Prostate gland (tissue), 2 donors: ENCODE measurements around the gene IER3. TPM values are rescaled to one million over a fixed set of nuclear protein-coding genes. Genes with fewer than 3 reads are reported as not detected.
"Not testable (repeated sequence)": the region's sequence is repeated elsewhere in the genome, so short reads cannot be mapped to it uniquely, and the experiment has no call there.

Experiments
- DNase-seq: peaks from one replicate; pipeline ENCODE4 v3.0.0-alpha.2; 2019; ENCODE audit warnings: low spot score
- H3K27ac ChIP-seq, 2 donors: fragments of 200-600 bp; sonication (generic); 2 replicates each; pipeline ENCODE4 v1.5.1; 2017 to 2019
- H3K27me3 ChIP-seq: fragments of 200-600 bp; sonication (generic); replicated peaks from 2 replicates; pipeline ENCODE4 v1.5.1; 2019; ENCODE audit not compliant: insufficient read depth
- H3K36me3 ChIP-seq, 2 donors: fragments of 200-600 bp; sonication (generic); 1 replicate in 1 of 2; 2 replicates in 1 of 2; pipeline versions ENCODE4 v1.5.1 to v1.8.1; 2017 to 2019
- H3K4me1 ChIP-seq: fragments of 200-600 bp; sonication (generic); replicated peaks from 2 replicates; pipeline ENCODE4 v1.5.1; 2019
- H3K4me3 ChIP-seq, 2 donors: fragments of 200-600 bp; sonication (generic); 2 replicates each; pipeline ENCODE4 v1.5.1; 2017 to 2019
- H3K9me3 ChIP-seq: fragments of 200-600 bp; sonication (generic); 2 replicates; pipeline ENCODE4 v1.5.1; 2017
- POLR2A ChIP-seq: fragments of 450-650 bp; IDR thresholded peaks from one replicate; pipeline ENCODE4 v1.6.1; 2016; ENCODE audit warnings: antibody characterized with exemption, mild to moderate bottlenecking
- POLR2AphosphoS5 ChIP-seq: sonication (generic); formaldehyde crosslinking; IDR thresholded peaks from one replicate; pipeline ENCODE4 v1.6.1; 2017; ENCODE audit warnings: antibody characterized with exemption
- WGBS: methylation state at CpG from one replicate; pipeline ENCODE4 v1.1.5; 2018; 5-methylcytosine and 5-hydroxymethylcytosine counted together
- intact Hi-C: fragments of 100-400 bp; cut with DNase I; formaldehyde crosslinking; loops from one replicate; pipeline ENCODE4 v1.14.2; 2022
- total RNA-seq, 2 donors: library from RNA; depleted of rRNA; stranded (reverse); fragments of >200 nt; gene quantifications; one replicate each; pipeline ENCODE4 v1.1.0, GENCODE V29; 2016
- TF ChIP-seq, protein P1 (sequence below), 4 experiments: fragments of 200-600 bp in 2 of 4; fragments of 450-650 bp in 2 of 4; sonication (generic) in 2 of 4; IDR thresholded peaks; 1 replicate in 3 of 4; 2 replicates in 1 of 4; pipeline ENCODE4 v1.5.1; 2016 to 2019; ENCODE audit warnings: antibody characterized with exemption in 4 of 4, mild to moderate bottlenecking in 2 of 4, moderate library complexity in 2 of 4

IER3 gene
- total RNA-seq, 2 donors from 2014 or later: 13.9 to 26.4 TPM

GRCh38 chr6:30723159-30723842 is 21.0 kb downstream of the IER3 start:
- DNase-seq, H3K9me3 ChIP-seq, H3K36me3 ChIP-seq, H3K27me3 ChIP-seq, H3K4me1 ChIP-seq, H3K4me3 ChIP-seq: not testable (repeated sequence)
- 33% methylated on average over 16 of the region's 16 CpGs for WGBS
- peak overlapping the region in 1 of 2 donors; percentile 96 for H3K27ac ChIP-seq
- intact Hi-C loops: loop anchor here (5.0 kb wide), 1 partner anchor 166 kb away; the partner anchor contains the start of genes GNL1 and PRR3

- peaks cover 6% of the 10 kb centered on the region for H3K4me1 ChIP-seq
- no peaks in the 10 kb centered on the region for H3K9me3 ChIP-seq
- peak; percentile 81 for DNase-seq
- no peaks in the 10 kb centered on the region for H3K27me3 ChIP-seq
- intact Hi-C loops: loop anchor here (1.0 to 5.0 kb wide), 2 partner anchors 43 to 165 kb away; partner anchors contain the start of genes GNL1 and PRR3
- peak overlapping the region; percentile 60 to 88 for H3K4me3 ChIP-seq
- TF ChIP-seq POLR2AphosphoS5: peak; percentile 85
- no peak for TF ChIP-seq POLR2A
- TF ChIP-seq, protein P1, sequence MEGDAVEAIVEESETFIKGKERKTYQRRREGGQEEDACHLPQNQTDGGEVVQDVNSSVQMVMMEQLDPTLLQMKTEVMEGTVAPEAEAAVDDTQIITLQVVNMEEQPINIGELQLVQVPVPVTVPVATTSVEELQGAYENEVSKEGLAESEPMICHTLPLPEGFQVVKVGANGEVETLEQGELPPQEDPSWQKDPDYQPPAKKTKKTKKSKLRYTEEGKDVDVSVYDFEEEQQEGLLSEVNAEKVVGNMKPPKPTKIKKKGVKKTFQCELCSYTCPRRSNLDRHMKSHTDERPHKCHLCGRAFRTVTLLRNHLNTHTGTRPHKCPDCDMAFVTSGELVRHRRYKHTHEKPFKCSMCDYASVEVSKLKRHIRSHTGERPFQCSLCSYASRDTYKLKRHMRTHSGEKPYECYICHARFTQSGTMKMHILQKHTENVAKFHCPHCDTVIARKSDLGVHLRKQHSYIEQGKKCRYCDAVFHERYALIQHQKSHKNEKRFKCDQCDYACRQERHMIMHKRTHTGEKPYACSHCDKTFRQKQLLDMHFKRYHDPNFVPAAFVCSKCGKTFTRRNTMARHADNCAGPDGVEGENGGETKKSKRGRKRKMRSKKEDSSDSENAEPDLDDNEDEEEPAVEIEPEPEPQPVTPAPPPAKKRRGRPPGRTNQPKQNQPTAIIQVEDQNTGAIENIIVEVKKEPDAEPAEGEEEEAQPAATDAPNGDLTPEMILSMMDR (IDR thresholded peaks at IDR 0.05): peak; percentile 94 to 99 (median 98)
- peak overlapping the region; percentile 88 to 96 for H3K27ac ChIP-seq
- WGBS: 6% methylated on average over 27 of the region's 27 CpGs
- peaks cover 0 to 10% of the 10 kb centered on the region in 2 donors for H3K36me3 ChIP-seq
Observed at GRCh38 chr6:30722280-30723112, 21.9 kb downstream of the IER3 start.

DNA sequence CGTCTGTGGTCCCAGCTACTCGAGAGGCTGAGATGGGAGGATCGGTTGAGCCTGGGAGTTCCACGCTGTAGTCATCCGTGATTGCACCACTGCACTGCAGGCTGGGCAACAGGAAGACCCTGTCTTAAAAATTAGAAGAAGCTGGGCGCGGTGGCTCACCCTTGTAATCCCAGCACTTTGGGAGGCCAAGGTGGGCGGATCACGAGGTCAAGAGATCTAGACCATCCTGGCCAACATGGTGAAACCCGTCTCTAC is 22.4 kb downstream of the IER3 start:
- not testable (repeated sequence) for DNase-seq, H3K4me1 ChIP-seq, H3K9me3 ChIP-seq, H3K27me3 ChIP-seq, H3K36me3 ChIP-seq
- intact Hi-C loops: loop anchor here (1.0 to 5.0 kb wide), 2 partner anchors 43 to 165 kb away; partner anchors contain the start of genes GNL1 and PRR3
- Histone ChIP-seq H3K4me3 (peak overlapping the region; percentile 60 to 88), H3K27ac (peak overlapping the region; percentile 88 to 96)
- WGBS: 0% methylated on average over 10 of the region's 10 CpGs

GRCh38 chr6:30721198-30722024 is 22.9 kb downstream of the IER3 start:
- Histone ChIP-seq H3K36me3 (peaks cover 0 to 10% of the 10 kb centered on the region in 2 donors), H3K9me3 (no peaks in the 10 kb centered on the region), H3K27me3 (no peaks in the 10 kb centered on the region), H3K4me1 (peaks cover 6% of the 10 kb centered on the region), H3K27ac (peak overlapping the region; percentile 88 to 96), H3K4me3 (peak overlapping the region; percentile 60 to 88)
- WGBS: under 1% methylated on average over 63 of the region's 71 CpGs
- peak; percentile 89 for DNase-seq
- intact Hi-C loops: loop anchor here (1.0 to 5.0 kb wide), 4 partner anchors 35 to 164 kb away; partner anchors contain the start of genes GNL1, MRPS18B, PPP1R10 and PPP1R18
- TF ChIP-seq POLR2A: peak; percentile 58
- TF ChIP-seq, protein P1 (IDR thresholded peaks at IDR 0.05): peak; percentile 52 to 85 (median 68)
- peak; percentile 81 for TF ChIP-seq POLR2AphosphoS5

DNA sequence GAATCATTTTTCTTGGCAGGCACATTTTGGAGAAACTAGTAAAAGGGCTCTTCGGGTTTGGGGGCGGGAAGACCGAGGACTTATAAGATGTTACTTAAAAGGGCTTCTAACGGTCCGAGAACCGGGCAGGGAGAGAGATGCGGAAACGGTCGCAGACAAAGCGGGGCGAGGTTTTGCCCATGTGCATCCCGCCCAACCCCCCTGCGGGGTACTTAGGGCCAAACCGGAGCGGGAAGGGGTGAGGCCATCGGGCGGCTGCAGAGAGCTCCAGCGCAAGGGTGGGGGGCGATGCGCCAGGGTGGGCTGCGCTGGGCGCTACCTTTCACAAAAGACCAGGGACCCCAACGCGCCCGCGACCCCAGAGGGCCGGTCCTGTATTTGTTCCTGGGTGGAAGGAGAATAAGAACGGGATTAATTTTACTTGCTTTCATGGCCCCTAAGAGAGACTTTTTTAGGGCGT is 23.6 kb downstream of the IER3 start:
- Histone ChIP-seq H3K36me3 (peaks cover 0 to 10% of the 10 kb centered on the region in 2 donors), H3K27me3 (no peaks in the 10 kb centered on the region), H3K9me3 (no peaks in the 10 kb centered on the region), H3K4me1 (peaks cover 9% of the 10 kb centered on the region), H3K4me3 (peak overlapping the region; percentile 60 to 88), H3K27ac (peak overlapping the region; percentile 88 to 96)
- under 1% methylated on average over 29 of the region's 29 CpGs for WGBS
- intact Hi-C loops: loop anchor here (2.0 to 5.0 kb wide), 3 partner anchors 34 to 163 kb away; partner anchors contain the start of genes GNL1, MRPS18B, PPP1R10 and PPP1R18
- DNase-seq: peak; percentile 70
- TF ChIP-seq, protein P1 (IDR thresholded peaks at IDR 0.05): no peak
- peak; percentile 5 for TF ChIP-seq POLR2AphosphoS5
- TF ChIP-seq POLR2A: peak; percentile 15
